ENCODE data around the gene TRMU. TPM values are rescaled to one million over a fixed set of nuclear protein-coding genes. Genes with fewer than 3 reads are reported as not detected.

The TRMU gene
- total and polyA plus RNA-seq, 5 donors from 2014 or later: 11.0 to 63.3 (median 17.1) TPM

DNA sequence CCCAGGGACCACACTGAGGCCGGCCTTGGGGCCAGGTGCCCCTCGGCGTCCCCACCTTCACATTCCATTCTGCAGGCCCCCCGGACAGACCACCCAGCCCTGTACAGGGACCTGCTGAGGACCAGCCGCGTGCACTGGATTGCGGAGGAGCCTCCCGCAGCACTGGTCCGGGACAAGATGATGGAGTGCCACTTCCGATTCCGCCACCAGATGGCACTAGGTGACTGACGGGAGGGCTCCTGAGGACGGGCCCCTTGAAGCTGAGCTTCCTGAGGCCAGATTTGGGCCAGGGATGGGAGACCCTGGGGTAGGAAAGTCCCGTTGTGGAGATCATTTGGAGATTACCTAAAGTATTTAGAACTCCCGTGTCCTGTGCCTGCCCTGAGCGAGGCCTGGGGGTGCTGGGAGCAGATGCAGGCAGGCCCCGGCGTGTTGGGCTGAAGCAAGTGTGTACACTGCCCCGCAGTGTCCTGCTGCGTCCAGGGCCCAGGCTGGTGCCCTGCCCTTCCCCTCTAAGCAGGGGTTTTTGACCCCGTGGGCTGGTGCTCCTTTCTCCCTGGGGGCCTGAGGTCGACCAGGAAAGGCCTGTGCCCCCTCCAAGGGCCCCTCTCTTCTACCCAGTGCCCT lies 20.0 kb downstream of the TRMU start:
- Mint-ChIP-seq H3K27ac (peak overlapping the region in 2 of 3 donors; percentile 65 to 79), H3K4me3 (no peak overlapping the region), H3K9me3 (peaks cover 0 to 7% (median 0%) of the 10 kb centered on the region in 7 donors), H3K27me3 (no peaks in the 10 kb centered on the region), H3K4me1 (peaks cover 0 to 5% (median 2%) of the 10 kb centered on the region in 4 donors), H3K36me3 (peaks cover 24% of the 10 kb centered on the region)
- peaks cover 56% of the 10 kb centered on the region for H3K36me3 ChIP-seq (ENCODE audit: control insufficient read depth, insufficient read depth, low read length)
- H3K9me3 ChIP-seq (ENCODE audit: control insufficient read depth in 2 of 2, low read length in 2 of 2): no peaks in the 10 kb centered on the region
- ATAC-seq (ENCODE audit: low read depth in 2 of 2) (peak in 1 of 2 donors; percentile 31), DNase-seq (peak; percentile 11 to 51 (median 34))
- no peaks in the 10 kb centered on the region for H3K4me1 ChIP-seq (ENCODE audit: control insufficient read depth, insufficient read depth, low read length, poor library complexity, severe bottlenecking)
- no peak overlapping the region for H3K4me3 ChIP-seq (ENCODE audit: low read depth, low read length)
- H3K27ac ChIP-seq (ENCODE audit: insufficient read depth, low read length, poor library complexity, severe bottlenecking): no peak overlapping the region
- no peaks in the 10 kb centered on the region for H3K27me3 ChIP-seq (ENCODE audit: control insufficient read depth, insufficient read depth, low read length)

DNA sequence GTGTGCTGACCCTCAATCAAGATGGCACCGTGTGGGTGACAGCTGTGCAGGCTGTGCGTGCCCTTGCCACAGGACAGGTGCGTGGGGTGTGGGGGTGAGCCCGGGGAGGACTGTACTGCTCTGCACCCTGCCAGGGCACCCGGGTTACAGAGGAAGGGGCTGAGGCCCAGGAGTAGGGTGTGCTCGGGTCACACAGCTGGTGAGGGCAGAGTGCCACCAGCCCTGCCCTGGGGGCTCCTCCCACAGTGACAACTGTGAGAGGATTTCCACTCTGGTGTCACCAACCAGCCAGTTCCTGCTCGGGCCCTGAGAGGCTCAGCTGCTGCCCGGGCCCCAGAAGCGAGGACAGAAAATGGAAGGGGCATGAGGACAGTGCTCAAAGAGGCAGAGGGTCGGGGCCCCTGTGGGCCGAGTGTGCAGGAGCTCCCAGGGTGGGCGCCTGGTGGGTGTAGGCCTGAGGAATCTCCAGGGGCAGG lies 20.5 kb downstream of the TRMU start:
- Mint-ChIP-seq H3K9me3 (peaks cover 0 to 7% (median 0%) of the 10 kb centered on the region in 7 donors), H3K4me1 (peaks cover 0 to 5% (median 2%) of the 10 kb centered on the region in 4 donors), H3K27me3 (no peaks in the 10 kb centered on the region), H3K27ac (no peak overlapping the region), H3K36me3 (peaks cover 20% of the 10 kb centered on the region), H3K4me3 (no peak overlapping the region)
- DNase-seq (no peak), ATAC-seq (ENCODE audit: low read depth in 2 of 2) (no peak)
- Histone ChIP-seq H3K4me3 (ENCODE audit: low read depth, low read length) (no peak overlapping the region), H3K27ac (ENCODE audit: insufficient read depth, low read length, poor library complexity, severe bottlenecking) (no peak overlapping the region), H3K4me1 (ENCODE audit: control insufficient read depth, insufficient read depth, low read length, poor library complexity, severe bottlenecking) (no peaks in the 10 kb centered on the region), H3K36me3 (ENCODE audit: control insufficient read depth, insufficient read depth, low read length) (peaks cover 50% of the 10 kb centered on the region), H3K9me3 (ENCODE audit: control insufficient read depth in 2 of 2, low read length in 2 of 2) (no peaks in the 10 kb centered on the region), H3K27me3 (ENCODE audit: control insufficient read depth, insufficient read depth, low read length) (no peaks in the 10 kb centered on the region)

DNA sequence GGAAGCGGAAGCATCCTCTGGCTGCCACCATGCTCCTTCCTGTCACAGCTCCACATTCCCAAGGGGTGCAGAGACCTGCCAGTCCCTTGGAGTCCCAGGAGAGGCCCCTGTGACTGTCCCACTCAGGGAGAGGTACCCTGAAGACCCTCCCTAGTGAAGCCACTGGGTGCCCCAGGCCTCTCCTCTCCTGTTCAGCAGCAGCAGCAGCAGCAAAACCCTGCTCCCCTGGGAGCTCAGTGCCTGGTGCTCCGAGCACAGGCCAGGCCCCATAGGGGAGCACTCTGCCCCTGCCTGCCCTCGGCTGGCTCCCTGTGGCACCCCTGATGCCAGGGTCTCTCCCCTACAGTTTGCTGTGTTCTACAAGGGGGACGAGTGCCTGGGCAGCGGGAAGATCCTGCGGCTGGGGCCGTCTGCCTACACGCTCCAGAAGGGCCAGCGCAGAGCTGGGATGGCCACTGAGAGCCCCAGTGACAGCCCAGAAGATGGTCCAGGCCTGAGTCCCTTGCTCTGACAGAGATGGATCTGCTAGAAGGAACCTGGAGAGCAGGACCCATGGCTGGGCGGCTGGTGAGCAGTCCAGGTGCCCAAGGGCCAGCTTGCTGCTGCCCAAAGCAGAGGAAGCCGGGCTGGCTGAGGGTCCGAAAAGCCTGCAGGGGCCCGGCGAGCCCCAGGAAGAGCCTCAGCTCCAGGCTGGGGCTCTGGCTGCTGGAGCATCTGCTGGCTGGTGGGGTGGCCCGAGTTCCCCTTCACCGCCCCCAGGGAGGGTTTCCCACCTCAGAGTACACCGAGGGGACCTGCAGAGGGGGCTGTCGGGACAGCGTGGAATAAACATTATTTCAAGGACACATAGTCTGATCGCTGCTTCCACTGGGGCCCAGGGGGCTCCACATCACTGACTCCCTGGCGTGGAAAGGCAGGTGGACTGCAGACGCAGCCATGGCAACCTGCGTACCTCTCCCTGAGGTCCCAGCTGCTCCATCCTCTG lies 21.3 kb downstream of the TRMU start:
- Histone ChIP-seq H3K27me3 (ENCODE audit: control insufficient read depth, insufficient read depth, low read length) (no peaks in the 10 kb centered on the region), H3K4me1 (ENCODE audit: control insufficient read depth, insufficient read depth, low read length, poor library complexity, severe bottlenecking) (no peaks in the 10 kb centered on the region), H3K27ac (ENCODE audit: insufficient read depth, low read length, poor library complexity, severe bottlenecking) (no peak overlapping the region), H3K4me3 (ENCODE audit: low read depth, low read length) (no peak overlapping the region), H3K36me3 (ENCODE audit: control insufficient read depth, insufficient read depth, low read length) (peaks cover 43% of the 10 kb centered on the region), H3K9me3 (ENCODE audit: control insufficient read depth in 2 of 2, low read length in 2 of 2) (no peaks in the 10 kb centered on the region)
- H3K27me3 Mint-ChIP-seq: no peaks in the 10 kb centered on the region
- no peak overlapping the region for H3K27ac Mint-ChIP-seq
- H3K36me3 Mint-ChIP-seq: peaks cover 20% of the 10 kb centered on the region
- H3K9me3 Mint-ChIP-seq: peaks cover 0 to 7% (median 0%) of the 10 kb centered on the region in 7 donors
- H3K4me1 Mint-ChIP-seq: peaks cover 0 to 5% (median 2%) of the 10 kb centered on the region in 4 donors
- H3K4me3 Mint-ChIP-seq: no peak overlapping the region
- DNase-seq: no peak
- no peak for ATAC-seq (ENCODE audit: low read depth in 2 of 2)

DNA sequence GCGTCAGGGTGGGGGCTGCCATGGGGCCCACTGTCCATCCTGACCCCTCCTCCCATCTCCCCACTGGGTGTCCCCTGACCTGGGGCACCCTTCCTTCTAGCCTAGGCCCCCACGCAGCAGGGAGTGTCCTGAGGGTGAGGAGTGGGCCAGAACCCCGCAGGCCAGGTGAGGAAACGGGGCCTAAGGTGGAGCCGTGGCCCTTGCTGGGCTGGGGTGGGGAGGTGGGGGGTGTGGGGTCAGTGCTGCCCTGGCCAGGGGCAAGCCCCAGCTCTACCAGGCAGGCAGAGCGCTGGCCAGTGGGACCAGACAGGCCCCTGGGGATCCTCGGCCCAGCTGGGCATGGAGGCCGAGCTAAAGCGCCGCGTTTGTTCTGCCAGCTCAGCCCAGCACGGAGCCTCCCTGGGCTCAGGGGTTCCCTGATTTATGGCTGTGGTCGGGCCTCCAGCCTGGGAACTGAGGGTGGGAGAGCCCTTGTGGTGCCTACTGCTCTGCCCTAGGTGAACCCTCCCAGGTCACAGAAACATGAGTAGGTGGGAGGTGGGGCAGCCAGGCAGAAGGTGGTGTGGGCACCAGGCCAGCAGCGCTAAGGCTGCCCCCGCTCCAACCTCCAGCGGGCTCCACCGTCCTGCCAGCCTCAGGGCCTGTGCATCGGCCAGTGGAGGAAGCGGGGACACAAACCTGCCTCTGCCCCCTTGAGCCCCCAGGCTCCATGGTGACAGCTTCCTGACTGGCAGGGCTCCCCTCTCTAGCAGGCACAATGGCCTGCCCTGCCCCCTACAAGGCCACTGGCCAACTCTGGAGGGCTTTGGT lies 22.4 kb downstream of the TRMU start:
- Mint-ChIP-seq H3K9me3 (peaks cover 0 to 7% (median 0%) of the 10 kb centered on the region in 7 donors), H3K4me1 (peaks cover 0 to 8% (median 1%) of the 10 kb centered on the region in 4 donors), H3K27me3 (no peaks in the 10 kb centered on the region), H3K4me3 (no peak overlapping the region), H3K36me3 (peaks cover 13% of the 10 kb centered on the region), H3K27ac (no peak overlapping the region)
- no peaks in the 10 kb centered on the region for H3K9me3 ChIP-seq (ENCODE audit: control insufficient read depth in 2 of 2, low read length in 2 of 2)
- peaks cover 31% of the 10 kb centered on the region for H3K36me3 ChIP-seq (ENCODE audit: control insufficient read depth, insufficient read depth, low read length)
- ATAC-seq (ENCODE audit: low read depth in 2 of 2): no peak
- H3K4me3 ChIP-seq (ENCODE audit: low read depth, low read length): no peak overlapping the region
- no peak overlapping the region for H3K27ac ChIP-seq (ENCODE audit: insufficient read depth, low read length, poor library complexity, severe bottlenecking)
- H3K4me1 ChIP-seq (ENCODE audit: control insufficient read depth, insufficient read depth, low read length, poor library complexity, severe bottlenecking): no peaks in the 10 kb centered on the region
- DNase-seq: no peak
- no peaks in the 10 kb centered on the region for H3K27me3 ChIP-seq (ENCODE audit: control insufficient read depth, insufficient read depth, low read length)

DNA sequence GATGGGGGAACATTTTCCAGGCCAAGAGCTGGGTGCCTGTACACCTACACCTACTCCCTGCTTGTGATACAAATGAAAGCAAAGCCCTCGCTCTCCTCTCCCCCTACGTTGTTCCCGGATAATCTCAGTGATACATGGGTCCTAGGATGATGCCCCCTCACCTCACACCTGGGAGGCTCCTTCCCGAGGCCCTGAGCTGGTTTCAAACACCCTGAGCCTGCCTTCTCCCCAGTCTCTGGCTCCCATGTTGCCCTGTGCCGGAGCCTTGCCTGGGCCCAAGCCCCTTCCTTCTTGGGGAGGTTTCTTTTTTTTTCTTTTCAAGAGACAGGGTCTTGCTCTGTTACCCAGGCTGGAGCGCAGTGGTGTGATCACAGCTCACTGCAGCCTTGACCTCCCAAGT lies 23.3 kb downstream of the TRMU start:
- Mint-ChIP-seq H3K36me3 (peaks cover 9% of the 10 kb centered on the region), H3K27me3 (no peaks in the 10 kb centered on the region), H3K4me3 (no peak overlapping the region), H3K9me3 (peaks cover 0 to 7% (median 0%) of the 10 kb centered on the region in 7 donors), H3K27ac (peak overlapping the region in 1 of 3 donors; percentile 32), H3K4me1 (peaks cover 0 to 8% (median 1%) of the 10 kb centered on the region in 4 donors)
- Histone ChIP-seq H3K36me3 (ENCODE audit: control insufficient read depth, insufficient read depth, low read length) (peaks cover 23% of the 10 kb centered on the region), H3K9me3 (ENCODE audit: control insufficient read depth in 2 of 2, low read length in 2 of 2) (no peaks in the 10 kb centered on the region), H3K27me3 (ENCODE audit: control insufficient read depth, insufficient read depth, low read length) (no peaks in the 10 kb centered on the region), H3K4me3 (ENCODE audit: low read depth, low read length) (no peak overlapping the region), H3K4me1 (ENCODE audit: control insufficient read depth, insufficient read depth, low read length, poor library complexity, severe bottlenecking) (no peaks in the 10 kb centered on the region), H3K27ac (ENCODE audit: insufficient read depth, low read length, poor library complexity, severe bottlenecking) (no peak overlapping the region)
- DNase-seq (no peak), ATAC-seq (ENCODE audit: low read depth in 2 of 2) (no peak)

DNA sequence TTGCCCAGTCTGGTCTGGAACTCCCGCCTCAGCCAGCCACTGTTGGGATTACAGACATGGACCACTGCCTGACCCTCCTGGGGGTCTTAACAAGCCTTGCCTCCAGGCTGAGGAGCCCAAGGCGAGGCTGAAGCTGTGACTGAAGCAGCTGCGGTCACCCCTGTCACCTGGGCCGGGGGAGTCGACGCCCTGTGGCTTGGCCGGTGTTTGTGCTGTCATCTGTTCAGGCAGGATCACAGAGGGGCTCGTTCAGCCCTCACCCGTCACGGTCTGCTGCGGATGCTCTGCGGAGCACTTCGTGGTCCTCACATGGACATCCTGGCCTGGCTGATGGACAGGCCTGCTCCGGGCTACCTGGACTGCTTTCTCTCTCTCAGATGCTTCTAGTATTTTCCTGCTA lies 23.8 kb downstream of the TRMU start:
- no peaks in the 10 kb centered on the region for H3K27me3 Mint-ChIP-seq
- no peaks in the 10 kb centered on the region for H3K9me3 ChIP-seq (ENCODE audit: control insufficient read depth in 2 of 2, low read length in 2 of 2)
- ATAC-seq (ENCODE audit: low read depth in 2 of 2): no peak
- H3K4me3 ChIP-seq (ENCODE audit: low read depth, low read length): no peak overlapping the region
- H3K27ac Mint-ChIP-seq: no peak overlapping the region
- H3K9me3 Mint-ChIP-seq: peaks cover 0 to 7% (median 0%) of the 10 kb centered on the region in 7 donors
- H3K36me3 Mint-ChIP-seq: peaks cover 6% of the 10 kb centered on the region
- no peak for DNase-seq
- H3K4me1 ChIP-seq (ENCODE audit: control insufficient read depth, insufficient read depth, low read length, poor library complexity, severe bottlenecking): no peaks in the 10 kb centered on the region
- H3K36me3 ChIP-seq (ENCODE audit: control insufficient read depth, insufficient read depth, low read length): peaks cover 17% of the 10 kb centered on the region
- peaks cover 0 to 8% (median 1%) of the 10 kb centered on the region in 4 donors for H3K4me1 Mint-ChIP-seq
- H3K27me3 ChIP-seq (ENCODE audit: control insufficient read depth, insufficient read depth, low read length): no peaks in the 10 kb centered on the region
- no peak overlapping the region for H3K27ac ChIP-seq (ENCODE audit: insufficient read depth, low read length, poor library complexity, severe bottlenecking)
- H3K4me3 Mint-ChIP-seq: no peak overlapping the region

DNA sequence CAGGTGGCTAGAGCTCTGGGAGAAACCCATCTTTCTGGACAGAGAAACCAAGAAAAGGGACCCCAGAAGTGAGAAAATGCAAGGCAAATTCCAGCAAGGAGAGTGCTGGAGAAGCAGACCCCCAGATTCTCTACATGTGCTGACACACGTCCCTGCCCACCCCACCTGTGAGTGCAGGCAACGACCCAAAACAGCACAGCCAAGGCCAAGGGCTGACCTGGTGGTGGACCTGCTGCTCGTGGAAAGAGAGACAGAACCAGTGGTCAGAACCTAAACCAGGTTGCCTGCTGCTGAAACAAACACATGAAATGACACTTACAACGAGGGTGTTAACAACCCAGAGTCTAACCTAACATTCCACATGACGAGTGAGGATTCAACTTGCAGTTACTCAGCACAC lies 24.6 kb downstream of the TRMU start:
- peak overlapping the region in 1 of 4 donors; percentile 36 for H3K4me3 Mint-ChIP-seq
- ATAC-seq (ENCODE audit: low read depth in 2 of 2): no peak
- H3K4me1 ChIP-seq (ENCODE audit: control insufficient read depth, insufficient read depth, low read length, poor library complexity, severe bottlenecking): no peaks in the 10 kb centered on the region

More for the DNA sequence above, 24.6 kb downstream of the TRMU start:
- H3K27me3 ChIP-seq (ENCODE audit: control insufficient read depth, insufficient read depth, low read length): no peaks in the 10 kb centered on the region
- no peaks in the 10 kb centered on the region for H3K27me3 Mint-ChIP-seq
- H3K36me3 Mint-ChIP-seq: peaks cover 5% of the 10 kb centered on the region
- H3K27ac ChIP-seq (ENCODE audit: insufficient read depth, low read length, poor library complexity, severe bottlenecking): no peak overlapping the region
- no peak overlapping the region for H3K4me3 ChIP-seq (ENCODE audit: low read depth, low read length)
- peaks cover 0 to 8% (median 1%) of the 10 kb centered on the region in 4 donors for H3K4me1 Mint-ChIP-seq
- peaks cover 12% of the 10 kb centered on the region for H3K36me3 ChIP-seq (ENCODE audit: control insufficient read depth, insufficient read depth, low read length)
- H3K9me3 Mint-ChIP-seq: peaks cover 0 to 7% (median 0%) of the 10 kb centered on the region in 7 donors
- no peak overlapping the region for H3K27ac Mint-ChIP-seq
- no peaks in the 10 kb centered on the region for H3K9me3 ChIP-seq (ENCODE audit: control insufficient read depth in 2 of 2, low read length in 2 of 2)
- no peak for DNase-seq
